ENCODE measurements around the gene CAPN9. TPM values are rescaled to one million over a fixed set of nuclear protein-coding genes. Genes with fewer than 3 reads are reported as not detected.

Gene CAPN9
- total RNA-seq, 1 donor from 2014 or later: not detected

- Mint-ChIP-seq H3K27me3 (ENCODE audit: low read depth) (no peaks in the 10 kb centered on the region), H3K27ac (ENCODE audit: unreplicated experiment) (no peak overlapping the region), H3K4me1 (ENCODE audit: low read depth) (peaks cover 19% of the 10 kb centered on the region), H3K4me3 (ENCODE audit: unreplicated experiment) (no peak overlapping the region), H3K9me3 (ENCODE audit: low read depth) (no peaks in the 10 kb centered on the region), H3K36me3 (ENCODE audit: low read depth) (no peaks in the 10 kb centered on the region)
- no peak for TF ChIP-seq CTCF (IDR thresholded peaks at IDR 0.05)
- no peak for DNase-seq (ENCODE audit: low spot score)
Measured at GRCh38 chr1:230793463-230793745, 46.2 kb downstream of the CAPN9 start.

- Mint-ChIP-seq H3K4me1 (ENCODE audit: low read depth) (peaks cover 24% of the 10 kb centered on the region), H3K4me3 (ENCODE audit: unreplicated experiment) (no peak overlapping the region), H3K36me3 (ENCODE audit: low read depth) (no peaks in the 10 kb centered on the region), H3K27ac (ENCODE audit: unreplicated experiment) (no peak overlapping the region), H3K9me3 (ENCODE audit: low read depth) (no peaks in the 10 kb centered on the region), H3K27me3 (ENCODE audit: low read depth) (no peaks in the 10 kb centered on the region)
- TF ChIP-seq CTCF (IDR thresholded peaks at IDR 0.05): no peak
- DNase-seq (ENCODE audit: low spot score): no peak
Measured at GRCh38 chr1:230794431-230794830, 47.2 kb downstream of the CAPN9 start.

GRCh38 chr1:230794871-230795605 is 47.9 kb downstream of the CAPN9 start:
- Mint-ChIP-seq H3K27me3 (ENCODE audit: low read depth) (no peaks in the 10 kb centered on the region), H3K4me1 (ENCODE audit: low read depth) (peaks cover 24% of the 10 kb centered on the region), H3K27ac (ENCODE audit: unreplicated experiment) (no peak overlapping the region), H3K9me3 (ENCODE audit: low read depth) (no peaks in the 10 kb centered on the region), H3K36me3 (ENCODE audit: low read depth) (no peaks in the 10 kb centered on the region), H3K4me3 (ENCODE audit: unreplicated experiment) (no peak overlapping the region)
- no peak for DNase-seq (ENCODE audit: low spot score)
- no peak for TF ChIP-seq CTCF (IDR thresholded peaks at IDR 0.05)

- no peak for TF ChIP-seq CTCF (IDR thresholded peaks at IDR 0.05)
- Mint-ChIP-seq H3K27me3 (ENCODE audit: low read depth) (no peaks in the 10 kb centered on the region), H3K4me3 (ENCODE audit: unreplicated experiment) (no peak overlapping the region), H3K4me1 (ENCODE audit: low read depth) (peaks cover 37% of the 10 kb centered on the region), H3K27ac (ENCODE audit: unreplicated experiment) (no peak overlapping the region), H3K9me3 (ENCODE audit: low read depth) (no peaks in the 10 kb centered on the region), H3K36me3 (ENCODE audit: low read depth) (no peaks in the 10 kb centered on the region)
- DNase-seq (ENCODE audit: low spot score): no peak
Measured at GRCh38 chr1:230796626-230797025, 49.4 kb downstream of the CAPN9 start.

GRCh38 chr1:230797376-230797920 is 50.3 kb downstream of the CAPN9 start:
- Mint-ChIP-seq H3K36me3 (ENCODE audit: low read depth) (no peaks in the 10 kb centered on the region), H3K27ac (ENCODE audit: unreplicated experiment) (no peak overlapping the region), H3K4me1 (ENCODE audit: low read depth) (peaks cover 42% of the 10 kb centered on the region), H3K9me3 (ENCODE audit: low read depth) (no peaks in the 10 kb centered on the region), H3K4me3 (ENCODE audit: unreplicated experiment) (no peak overlapping the region), H3K27me3 (ENCODE audit: low read depth) (no peaks in the 10 kb centered on the region)
- DNase-seq (ENCODE audit: low spot score): no peak
- no peak for TF ChIP-seq CTCF (IDR thresholded peaks at IDR 0.05)
